SK-N-SH (cell line): ENCODE measurements around the gene PARN. TPM values are rescaled to one million over a fixed set of nuclear protein-coding genes. Genes with fewer than 3 reads are reported as not detected.
"Not testable (repeated sequence)": the region's sequence is repeated elsewhere in the genome, so short reads cannot be mapped to it uniquely, and the experiment has no call there.

ENCODE experiments used
- CTCF ChIA-PET: fragments of 300-600, 350-600 bp; formaldehyde crosslinking; extraction: SDS; loops from one replicate; lab custom pipeline; 2021; lab: Yijun Ruan, JAX
- POLR2A ChIA-PET: fragments of 350-600 bp; sonication (Branson Sonifier 250); formaldehyde crosslinking; extraction: SDS; loops from one replicate; lab custom pipeline; 2020; ENCODE audit warnings: antibody characterized with exemption, inconsistent platforms; lab: Yijun Ruan, JAX
- DNase-seq: peaks from one replicate; pipeline ENCODE4 v3.0.0; 2012
- H2AFZ ChIP-seq: fragments of 200-600 bp; sonication (generic); 2 replicates; pipeline ENCODE4 v1.8.1; 2016; ENCODE audit warnings: antibody characterized with exemption, mild to moderate bottlenecking, low read depth
- H3F3A ChIP-seq: fragments of 200-600 bp; sonication (generic); replicated peaks from 2 replicates; pipeline ENCODE3; 2016; ENCODE audit warnings: antibody characterized with exemption, mild to moderate bottlenecking; ENCODE audit not compliant: insufficient read depth
- H3K27ac ChIP-seq, 2 experiments: fragments of 200-500 bp in 1 of 2; fragments of 200-600 bp in 1 of 2; sonication (Bioruptor generic) in 1 of 2; sonication (generic), shearing (Covaris generic) in 1 of 2; 2 replicates each; pipeline versions ENCODE4 v1.5.1 to v1.6.1; 2014 to 2016; ENCODE audit warnings: low read depth in 2 of 2, inconsistent platforms in 1 of 2, low read length in 1 of 2, mild to moderate bottlenecking in 1 of 2, mixed read lengths in 1 of 2
- H3K27me3 ChIP-seq: fragments of 200-600 bp; sonication (generic), shearing (Covaris generic); 2 replicates; pipeline ENCODE4 v1.6.1; 2016; ENCODE audit warnings: mixed run types; ENCODE audit not compliant: insufficient read depth
- H3K36me3 ChIP-seq, 2 experiments: fragments of 200-500 bp in 1 of 2; fragments of 200-600 bp in 1 of 2; sonication (Bioruptor generic) in 1 of 2; sonication (generic) in 1 of 2; replicated peaks in 1 of 2; 2 replicates each; pipeline versions ENCODE3 to v1.5.1; 2014 to 2016; ENCODE audit warnings: low read length in 1 of 2, mild to moderate bottlenecking in 1 of 2; ENCODE audit not compliant: insufficient read depth in 2 of 2, control insufficient read depth in 1 of 2
- H3K4me1 ChIP-seq, 2 experiments: fragments of 200-500 bp in 1 of 2; fragments of 200-600 bp in 1 of 2; sonication (Bioruptor generic) in 1 of 2; sonication (generic), shearing (Covaris generic) in 1 of 2; 2 replicates each; pipeline versions ENCODE4 v1.5.1 to v1.6.1; 2014 to 2016; ENCODE audit warnings: low read depth in 1 of 2, low read length in 1 of 2, mixed run types in 1 of 2; ENCODE audit not compliant: insufficient read depth in 2 of 2, control insufficient read depth in 1 of 2
- H3K4me2 ChIP-seq: fragments of 200-600 bp; sonication (generic), shearing (Covaris generic); 2 replicates; pipeline ENCODE4 v1.6.1; 2017; ENCODE audit warnings: mixed run types
- H3K4me3 ChIP-seq, 2 experiments: fragments of 200-500 bp in 1 of 2; fragments of 200-600 bp in 1 of 2; sonication (Bioruptor generic) in 1 of 2; sonication (generic), shearing (Covaris generic) in 1 of 2; 2 replicates each; pipeline versions ENCODE4 v1.5.1 to v1.8.1; 2014 to 2016; ENCODE audit warnings: low read depth in 2 of 2, inconsistent platforms in 1 of 2, low read length in 1 of 2, mild to moderate bottlenecking in 1 of 2, mixed read lengths in 1 of 2, moderate library complexity in 1 of 2
- H3K79me2 ChIP-seq: fragments of 200-600 bp; sonication (generic); 2 replicates; pipeline ENCODE4 v1.8.1; 2017; ENCODE audit warnings: mild to moderate bottlenecking; ENCODE audit not compliant: insufficient read depth
- H3K9ac ChIP-seq: fragments of 200-600 bp; sonication (generic); 2 replicates; pipeline ENCODE4 v1.6.1; 2017; ENCODE audit warnings: mixed run types
- H3K9me2 ChIP-seq: fragments of 200-600 bp; sonication (generic); 2 replicates; pipeline ENCODE4 v1.6.1; 2017; ENCODE audit warnings: mixed run types
- H3K9me3 ChIP-seq: fragments of 200-600 bp; sonication (generic); 2 replicates; pipeline ENCODE4 v1.6.1; 2017; ENCODE audit warnings: mixed run types, mild to moderate bottlenecking, moderate library complexity
- H4K20me1 ChIP-seq: fragments of 200-600 bp; sonication (generic); 2 replicates; pipeline ENCODE4 v1.6.1; 2017; ENCODE audit warnings: mild to moderate bottlenecking, mixed run types; ENCODE audit not compliant: insufficient read depth
- EP300 ChIP-seq, 2 experiments: IDR thresholded peaks; 2 replicates each; pipeline versions ENCODE4 v1.4.0 to v1.6.1; 2012; ENCODE audit warnings: borderline replicate concordance in 1 of 2, low read depth in 1 of 2, low read length in 1 of 2
- FOSL2 ChIP-seq: IDR thresholded peaks from 2 replicates; pipeline ENCODE4 v1.4.0; 2012; ENCODE audit warnings: low read depth, mild to moderate bottlenecking, moderate library complexity, borderline replicate concordance
- FOXJ3 ChIP-seq: sonication (generic); formaldehyde crosslinking; IDR thresholded peaks from 2 replicates; pipeline ENCODE4 v1.5.1; 2020; ENCODE audit warnings: mild to moderate bottlenecking, missing genetic modification reagents
- FOXM1 ChIP-seq: IDR thresholded peaks from 2 replicates; pipeline ENCODE4 v1.4.0; 2012; ENCODE audit warnings: low read depth, mild to moderate bottlenecking
- GABPA ChIP-seq: IDR thresholded peaks from 2 replicates; pipeline ENCODE4 v1.4.0; 2012; ENCODE audit warnings: low read depth, mild to moderate bottlenecking
- GATA2 ChIP-seq: sonication (generic); formaldehyde crosslinking; IDR thresholded peaks from 2 replicates; pipeline ENCODE4 v1.5.0; 2020; ENCODE audit warnings: mild to moderate bottlenecking, missing genetic modification reagents
- MXI1 ChIP-seq: IDR thresholded peaks from 2 replicates; pipeline ENCODE4 v1.6.1; 2012; ENCODE audit warnings: mild to moderate bottlenecking, low read depth, low read length, improper control_type of control experiment
- NFIC ChIP-seq: IDR thresholded peaks from 2 replicates; pipeline ENCODE4 v1.4.0; 2012; ENCODE audit warnings: borderline replicate concordance
- PBX3 ChIP-seq: IDR thresholded peaks from 2 replicates; pipeline ENCODE4; 2012
- REST ChIP-seq: IDR thresholded peaks from 2 replicates; pipeline ENCODE4 v1.6.1; 2012; ENCODE audit warnings: mild to moderate bottlenecking, low read depth, low read length, moderate library complexity
- RXRA ChIP-seq: IDR thresholded peaks from 2 replicates; pipeline ENCODE4 v1.4.0; 2012; ENCODE audit warnings: low read depth, mild to moderate bottlenecking, borderline replicate concordance
- TCF12 ChIP-seq: IDR thresholded peaks from 2 replicates; pipeline ENCODE4 v1.4.0; 2012
- TEAD4 ChIP-seq: IDR thresholded peaks from 2 replicates; pipeline ENCODE4 v1.4.0; 2012; ENCODE audit warnings: mild to moderate bottlenecking, borderline replicate concordance; ENCODE audit not compliant: insufficient read depth
- USF1 ChIP-seq: IDR thresholded peaks from 2 replicates; pipeline ENCODE4 v1.4.0; 2012; ENCODE audit warnings: low read depth, borderline replicate concordance
- USF2 ChIP-seq: fragments of 150-350 bp; IDR thresholded peaks from 2 replicates; pipeline ENCODE4 v1.6.1; 2017; ENCODE audit warnings: antibody characterized with exemption, low read length, low read depth, borderline replicate concordance
- WGBS: methylation state at CpG from one replicate; pipeline ENCODE4 v1.1.6; 2017; ENCODE audit warnings: low lambda C conversion rate; 5-methylcytosine and 5-hydroxymethylcytosine counted together
- polyA plus RNA-seq, 3 experiments: library from polyadenylated mRNA; depleted of rRNA; stranded (reverse); fragments of >200 nt; gene quantifications; 2 replicates each; pipeline ENCODE4 v1.2.3, GENCODE V29; 2012

Gene PARN
- polyA plus RNA-seq, 1 of the 3 experiments (the other 2 are of a cell fraction) = 20.5 TPM

GRCh38 chr16:14585287-14585686 is 44.8 kb downstream of the PARN start:
- Histone ChIP-seq H2AFZ (no peak overlapping the region), H3K27me3 (no peaks in the 10 kb centered on the region), H3F3A (no peaks in the 10 kb centered on the region), H3K9ac (no peak overlapping the region), H3K4me1 (no peaks in the 10 kb centered on the region), H3K27ac (no peak overlapping the region), H3K79me2 (no peaks in the 10 kb centered on the region), H3K36me3 (peaks cover 59 to 65% of the 10 kb centered on the region in 2 experiments), H3K4me3 (no peak overlapping the region), H3K9me3 (no peaks in the 10 kb centered on the region), H3K4me2 (no peak overlapping the region), H4K20me1 (no peaks in the 10 kb centered on the region), H3K9me2 (no peaks in the 10 kb centered on the region)
- POLR2A ChIA-PET = no interaction called here
- CTCF ChIA-PET = no interaction called here
- DNase-seq = no peak
- 99% methylated on average over 3 of the region's 3 CpGs for WGBS
- no peak for TF ChIP-seq USF1
- TF ChIP-seq PBX3 = no peak
- TF ChIP-seq FOXM1 = no peak
- no peak for TF ChIP-seq FOXJ3
- TF ChIP-seq GABPA = no peak
- no peak for TF ChIP-seq FOSL2
- TF ChIP-seq, all 33 proteins: peak for 0

- H3K27me3 ChIP-seq, H3K4me2 ChIP-seq, H3K9ac ChIP-seq, POLR2A ChIA-PET, H3K4me3 ChIP-seq, H2AFZ ChIP-seq, H3F3A ChIP-seq, H3K9me2 ChIP-seq, H3K9me3 ChIP-seq, H3K4me1 ChIP-seq, H4K20me1 ChIP-seq, DNase-seq, H3K27ac ChIP-seq, H3K79me2 ChIP-seq: not testable (repeated sequence)
- H3K36me3 ChIP-seq = peaks cover 63 to 74% of the 10 kb centered on the region in 2 experiments
- CTCF ChIA-PET = interaction anchor here (0.7 kb wide), 1 partner anchor 22 kb away, joined by 3 read pairs; no protein-coding TSS in a partner anchor
- WGBS = 96% methylated on average over 3 of the region's 3 CpGs
Observed at GRCh38 chr16:14580926-14581325, 49.1 kb downstream of the PARN start.

GRCh38 chr16:14579266-14579665 is 50.8 kb downstream of the PARN start:
- Histone ChIP-seq H3K9me3 (no peaks in the 10 kb centered on the region), H4K20me1 (no peaks in the 10 kb centered on the region), H3K79me2 (no peaks in the 10 kb centered on the region), H3K4me1 (no peaks in the 10 kb centered on the region), H3K27me3 (no peaks in the 10 kb centered on the region), H3K4me2 (no peak overlapping the region), H3K9ac (no peak overlapping the region), H2AFZ (no peak overlapping the region), H3F3A (no peaks in the 10 kb centered on the region), H3K9me2 (no peaks in the 10 kb centered on the region), H3K27ac (no peak overlapping the region), H3K36me3 (peaks cover 49 to 78% of the 10 kb centered on the region in 2 experiments), H3K4me3 (no peak overlapping the region)
- ChIA-PET POLR2A (no interaction called here), CTCF (interaction anchor here (1.2 to 1.4 kb wide), 2 partner anchors 20 to 51 kb away, joined by 3 to 4 read pairs; no protein-coding TSS in a partner anchor)
- WGBS = 82% methylated on average over 2 of the region's 2 CpGs
- DNase-seq = no peak
- TF ChIP-seq USF2 (no peak), RXRA (no peak), TEAD4 (no peak), NFIC (no peak), GABPA (no peak), GATA2 (CRISPR knock-in tag) (no peak), EP300 (IDR thresholded peaks at IDR 0.05; ENCODE audit: borderline replicate concordance in 1 of 2, low read depth in 1 of 2, low read length in 1 of 2) (no peak), REST (no peak), MXI1 (no peak), TCF12 (no peak)
